ENCODE measurements around the gene IL1RAPL1. TPM values are rescaled to one million over a fixed set of nuclear protein-coding genes. Genes with fewer than 3 reads are reported as not detected.

The IL1RAPL1 gene
- total and polyA plus RNA-seq, 2 donors (not counting 3 experiments of a cell fraction or from before 2014, with no cell fraction given), result 0.79 to 1.3 TPM

DNA sequence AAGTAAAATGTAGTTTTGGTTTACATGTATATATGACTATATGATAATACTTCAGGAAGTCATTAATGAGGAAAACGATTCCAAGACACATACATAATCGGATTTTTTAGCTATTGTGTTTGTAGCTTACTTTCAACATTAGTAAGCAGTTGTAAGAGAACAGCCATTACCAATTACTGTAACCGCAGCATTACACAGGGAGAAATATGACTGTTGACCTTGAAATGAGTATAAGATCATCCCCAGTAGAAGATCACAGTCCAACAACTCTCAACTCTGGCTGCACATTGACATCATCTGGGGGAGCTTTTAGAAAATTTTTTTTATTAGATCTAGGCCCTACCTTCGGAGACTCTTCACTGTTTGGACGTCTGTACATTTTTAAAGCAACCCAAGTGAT is 866.1 kb downstream of the IL1RAPL1 start:
- H3K4me2 ChIP-seq (ENCODE audit: insufficient read depth, low read length), result no peak overlapping the region

More for the DNA sequence above, 866.1 kb downstream of the IL1RAPL1 start:
- BruUV-seq (replicated peaks), result no TSS peak
- Histone ChIP-seq H4K20me1 (replicated peaks; ENCODE audit: control insufficient read depth, extremely low read depth, insufficient read depth, low read length) (no peaks in the 10 kb centered on the region), H3K9me1 (replicated peaks; ENCODE audit: control insufficient read depth, extremely low read depth, insufficient read depth, low read length) (no peaks in the 10 kb centered on the region), H2AFZ (ENCODE audit: low read depth, low read length) (no peak overlapping the region), H3K27me3 (ENCODE audit: control insufficient read depth in 2 of 2, insufficient read depth in 2 of 2, low read length in 2 of 2) (no peaks in the 10 kb centered on the region), H3K27ac (ENCODE audit: insufficient read depth, low read depth, low read length) (no peak overlapping the region), H3K79me2 (ENCODE audit: control insufficient read depth, insufficient read depth, low read length) (no peaks in the 10 kb centered on the region), H3K9me3 (replicated peaks; ENCODE audit: control insufficient read depth, insufficient read depth, low read length) (no peaks in the 10 kb centered on the region), H3K4me1 (ENCODE audit: control insufficient read depth, extremely low read depth, insufficient read depth, low read length) (peaks cover 7% of the 10 kb centered on the region), H3K9ac (replicated peaks; ENCODE audit: extremely low read depth, insufficient read depth, low read length) (no peak overlapping the region), H3K36me3 (ENCODE audit: control insufficient read depth in 2 of 2, extremely low read depth in 1 of 2, insufficient read depth in 2 of 2, low read length in 2 of 2) (no peaks in the 10 kb centered on the region), H3K4me3 (replicated peaks in 1 of 3; ENCODE audit: insufficient read depth in 1 of 3, low read depth in 1 of 3, low read length in 3 of 3) (no peak overlapping the region)
- ChIA-PET CTCF (interaction anchor here (1.0 kb wide), 1 partner anchor 25 kb away, joined by 3 read pairs; no protein-coding TSS in a partner anchor), POLR2A (no interaction called here)
- FAIRE-seq, result no peak
- intact Hi-C loops (cut with micrococcal nuclease), result no loop called here
- DNase-seq (ENCODE audit: low read depth, low spot score), result no peak
- dilution Hi-C loops (cut with MboI; ENCODE audit: extremely low pct_ligation_motif_present, low sequenced_read_pairs), result no loop called here
- TF ChIP-seq, protein P1, sequence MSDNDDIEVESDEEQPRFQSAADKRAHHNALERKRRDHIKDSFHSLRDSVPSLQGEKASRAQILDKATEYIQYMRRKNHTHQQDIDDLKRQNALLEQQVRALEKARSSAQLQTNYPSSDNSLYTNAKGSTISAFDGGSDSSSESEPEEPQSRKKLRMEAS (IDR thresholded peaks at IDR 0.05; ENCODE audit: insufficient read depth, insufficient read length), result no peak
- TF ChIP-seq GATA2 (IDR thresholded peaks at IDR 0.05; ENCODE audit: insufficient read depth, insufficient read length, low read depth, low read length) (no peak), JUN (IDR thresholded peaks at IDR 0.05; ENCODE audit: borderline replicate concordance, insufficient read depth, insufficient read length, low read depth) (no peak), POLR2AphosphoS5 (IDR thresholded peaks at IDR 0.05; ENCODE audit: insufficient read depth, low read depth, low read length) (no peak), FOS (IDR thresholded peaks at IDR 0.05; ENCODE audit: borderline replicate concordance, insufficient read depth, low read length) (no peak), EZH2 (IDR thresholded peaks at IDR 0.05; ENCODE audit: borderline replicate concordance, low read depth, low read length, severe bottlenecking) (no peak), POLR2A (IDR thresholded peaks at IDR 0.05; ENCODE audit: low read depth, low read length) (no peak), MYC (IDR thresholded peaks at IDR 0.05; ENCODE audit: low read depth, low read length) (no peak)
- TF ChIP-seq, protein P2, sequence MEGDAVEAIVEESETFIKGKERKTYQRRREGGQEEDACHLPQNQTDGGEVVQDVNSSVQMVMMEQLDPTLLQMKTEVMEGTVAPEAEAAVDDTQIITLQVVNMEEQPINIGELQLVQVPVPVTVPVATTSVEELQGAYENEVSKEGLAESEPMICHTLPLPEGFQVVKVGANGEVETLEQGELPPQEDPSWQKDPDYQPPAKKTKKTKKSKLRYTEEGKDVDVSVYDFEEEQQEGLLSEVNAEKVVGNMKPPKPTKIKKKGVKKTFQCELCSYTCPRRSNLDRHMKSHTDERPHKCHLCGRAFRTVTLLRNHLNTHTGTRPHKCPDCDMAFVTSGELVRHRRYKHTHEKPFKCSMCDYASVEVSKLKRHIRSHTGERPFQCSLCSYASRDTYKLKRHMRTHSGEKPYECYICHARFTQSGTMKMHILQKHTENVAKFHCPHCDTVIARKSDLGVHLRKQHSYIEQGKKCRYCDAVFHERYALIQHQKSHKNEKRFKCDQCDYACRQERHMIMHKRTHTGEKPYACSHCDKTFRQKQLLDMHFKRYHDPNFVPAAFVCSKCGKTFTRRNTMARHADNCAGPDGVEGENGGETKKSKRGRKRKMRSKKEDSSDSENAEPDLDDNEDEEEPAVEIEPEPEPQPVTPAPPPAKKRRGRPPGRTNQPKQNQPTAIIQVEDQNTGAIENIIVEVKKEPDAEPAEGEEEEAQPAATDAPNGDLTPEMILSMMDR (IDR thresholded peaks at IDR 0.05; ENCODE audit: extremely low read depth in 1 of 2, insufficient read depth in 1 of 2, low read depth in 1 of 2, low read length in 2 of 2), result no peak

Data from endothelial cell of umbilical vein (primary cell).